Measurements from ENCODE around the gene THSD8. TPM values are rescaled to one million over a fixed set of nuclear protein-coding genes. Genes with fewer than 3 reads are reported as not detected.

The THSD8 gene
- total RNA-seq, 1 donor from 2014 or later, result not detected

DNA sequence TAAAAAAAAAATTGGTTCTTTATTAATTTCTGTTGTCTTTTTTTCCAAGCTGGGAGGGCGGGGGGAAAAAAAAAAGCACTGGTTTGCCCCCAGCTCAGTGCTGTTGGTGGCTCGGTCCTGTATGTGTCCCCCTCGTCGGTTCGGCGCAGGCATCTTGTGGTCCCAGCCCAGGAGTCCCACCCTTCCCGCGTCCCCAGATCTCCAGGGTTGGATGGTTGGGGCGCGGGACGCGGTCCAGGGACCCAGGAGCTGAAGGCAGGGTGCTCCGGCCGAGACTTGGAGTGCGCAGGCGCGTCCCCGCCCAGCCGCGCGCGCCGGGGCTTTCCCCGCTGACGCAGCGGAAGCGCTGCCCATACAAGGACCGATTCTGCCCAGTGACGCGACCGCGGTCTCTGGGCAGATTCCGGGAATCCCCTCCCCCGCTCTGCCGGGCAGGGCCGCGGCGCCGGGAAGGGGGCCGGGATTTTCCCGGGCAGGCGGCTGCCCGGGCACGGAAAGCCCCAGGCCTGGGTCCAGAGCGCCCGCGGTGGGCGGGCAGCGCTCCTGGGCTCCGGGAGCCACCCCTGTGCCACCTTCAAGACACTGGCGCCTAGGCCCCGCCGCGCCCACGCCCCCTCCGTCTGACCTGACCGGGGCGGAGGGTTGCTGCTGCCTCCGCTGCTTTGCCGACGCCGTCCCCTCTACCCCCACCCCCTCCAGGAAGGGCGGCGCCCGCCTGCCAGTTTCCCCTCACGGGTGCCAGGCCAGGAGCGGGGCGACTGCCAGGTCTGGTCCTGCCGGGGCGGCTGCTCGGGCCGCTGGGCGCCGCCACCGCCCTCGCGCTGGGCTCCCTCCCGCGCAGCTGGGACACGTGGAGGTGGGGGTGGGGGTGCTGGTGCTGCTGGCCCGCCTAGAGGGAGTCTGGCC lies 8.3 kb upstream of the THSD8 start:
- H4K20me1 ChIP-seq (ENCODE audit: low read depth), result peaks cover 10% of the 10 kb centered on the region
- no peaks in the 10 kb centered on the region for H3K9me3 ChIP-seq (ENCODE audit: low read depth)
- Mint-ChIP-seq H3K4me1 (peaks cover 34% of the 10 kb centered on the region), H3K4me3 (peak overlapping the region; percentile 88), H3K27ac (peak overlapping the region; percentile 53), H3K9me3 (no peaks in the 10 kb centered on the region), H3K36me3 (peaks cover 4% of the 10 kb centered on the region), H3K27me3 (ENCODE audit: insufficient read depth, low read depth) (peaks cover 8% of the 10 kb centered on the region)
- H3K4me2 ChIP-seq, result peak overlapping the region; percentile 84
- DNase-seq (ENCODE audit: low spot score), result peak; percentile 97
- H3F3A ChIP-seq (ENCODE audit: low read depth), result peaks cover 78% of the 10 kb centered on the region
- H3K27ac ChIP-seq, result no peak overlapping the region
- TF ChIP-seq EZH2phosphoT487 (IDR thresholded peaks at IDR 0.05) (no peak), EZH2 (IDR thresholded peaks at IDR 0.05) (no peak), CTCF (IDR thresholded peaks at IDR 0.05) (no peak)
- peak overlapping the region; percentile 61 for H3K4me3 ChIP-seq
- no peaks in the 10 kb centered on the region for H3K79me2 ChIP-seq (ENCODE audit: low read depth)
- H3K36me3 ChIP-seq, result no peaks in the 10 kb centered on the region
- peaks cover 39% of the 10 kb centered on the region for H3K27me3 ChIP-seq
- H2AFZ ChIP-seq (replicated peaks), result no peak overlapping the region
- no peak overlapping the region for H3K9ac ChIP-seq
- peaks cover 30% of the 10 kb centered on the region for H3K4me1 ChIP-seq

DNA sequence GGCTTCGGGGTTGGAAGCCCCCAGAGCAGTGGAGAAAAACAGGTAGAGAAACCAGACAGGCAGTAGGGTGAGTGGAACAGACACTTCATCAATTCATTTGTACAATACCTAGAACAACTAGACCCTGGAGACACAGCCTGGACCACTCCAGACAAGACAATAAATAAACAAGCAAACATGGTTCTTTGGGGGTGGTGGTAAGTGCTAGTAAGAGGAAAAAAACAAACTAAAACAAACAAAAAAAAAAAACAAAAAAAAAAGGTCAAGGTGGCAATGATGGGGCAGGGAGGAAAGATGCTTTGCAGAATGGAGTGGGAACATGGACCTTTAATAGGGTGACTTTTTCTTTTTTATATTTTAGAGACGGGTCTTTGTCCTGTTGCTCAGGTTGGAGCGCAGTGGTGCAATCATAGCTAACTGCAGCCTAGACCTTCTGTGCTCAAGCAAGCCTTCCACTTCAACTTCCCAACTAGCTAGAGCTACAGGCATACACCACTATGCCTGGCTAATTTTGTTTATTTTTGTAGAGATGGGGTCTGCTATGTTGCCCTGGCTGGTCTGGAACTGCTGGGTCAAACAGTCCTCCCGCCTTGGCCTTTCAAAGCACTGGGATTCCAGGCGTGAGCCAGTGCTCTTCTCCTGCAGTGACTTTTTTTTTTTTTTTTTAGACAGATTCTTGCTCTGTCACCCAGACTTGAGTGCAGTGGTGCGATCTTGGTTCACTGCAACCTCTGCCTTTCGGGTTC lies 7.5 kb upstream of the THSD8 start:
- Mint-ChIP-seq H3K9me3 (no peaks in the 10 kb centered on the region), H3K4me3 (peak overlapping the region; percentile 78), H3K27ac (peak overlapping the region; percentile 5), H3K27me3 (ENCODE audit: insufficient read depth, low read depth) (peaks cover 6% of the 10 kb centered on the region), H3K36me3 (peaks cover 4% of the 10 kb centered on the region), H3K4me1 (peaks cover 26% of the 10 kb centered on the region)
- Histone ChIP-seq H3K4me1 (peaks cover 23% of the 10 kb centered on the region), H3K4me3 (peak overlapping the region; percentile 61), H3K79me2 (ENCODE audit: low read depth) (peaks cover 2% of the 10 kb centered on the region), H3K36me3 (no peaks in the 10 kb centered on the region), H3K4me2 (peak overlapping the region; percentile 84), H3K27ac (no peak overlapping the region), H4K20me1 (ENCODE audit: low read depth) (peaks cover 10% of the 10 kb centered on the region), H3F3A (ENCODE audit: low read depth) (peaks cover 77% of the 10 kb centered on the region), H2AFZ (replicated peaks) (no peak overlapping the region), H3K9me3 (ENCODE audit: low read depth) (no peaks in the 10 kb centered on the region), H3K9ac (no peak overlapping the region), H3K27me3 (peaks cover 39% of the 10 kb centered on the region)
- TF ChIP-seq CTCF (IDR thresholded peaks at IDR 0.05), result no peak
- no peak for TF ChIP-seq EZH2phosphoT487 (IDR thresholded peaks at IDR 0.05)
- TF ChIP-seq EZH2 (IDR thresholded peaks at IDR 0.05), result no peak
- no peak for DNase-seq (ENCODE audit: low spot score)

- peaks cover 12% of the 10 kb centered on the region for H4K20me1 ChIP-seq (ENCODE audit: low read depth)
- H3K4me3 ChIP-seq, result no peak overlapping the region
- no peak overlapping the region for H3K4me2 ChIP-seq
- H3K9me3 ChIP-seq (ENCODE audit: low read depth), result no peaks in the 10 kb centered on the region
- peaks cover 6% of the 10 kb centered on the region for H3K27me3 Mint-ChIP-seq (ENCODE audit: insufficient read depth, low read depth)
- H3K36me3 ChIP-seq, result no peaks in the 10 kb centered on the region
- DNase-seq (ENCODE audit: low spot score), result no peak
- H3K79me2 ChIP-seq (ENCODE audit: low read depth), result peaks cover 8% of the 10 kb centered on the region
- H3K9me3 Mint-ChIP-seq, result no peaks in the 10 kb centered on the region
- peaks cover 79% of the 10 kb centered on the region for H3F3A ChIP-seq (ENCODE audit: low read depth)
- peaks cover 23% of the 10 kb centered on the region for H3K4me1 ChIP-seq
- H3K9ac ChIP-seq, result no peak overlapping the region
- no peak overlapping the region for H3K27ac Mint-ChIP-seq
- H3K4me1 Mint-ChIP-seq, result peaks cover 26% of the 10 kb centered on the region
- H3K27me3 ChIP-seq, result peaks cover 39% of the 10 kb centered on the region
- peak overlapping the region; percentile 78 for H3K4me3 Mint-ChIP-seq
- peaks cover 7% of the 10 kb centered on the region for H3K36me3 Mint-ChIP-seq
- H2AFZ ChIP-seq (replicated peaks), result no peak overlapping the region
- TF ChIP-seq EZH2 (IDR thresholded peaks at IDR 0.05) (no peak), CTCF (IDR thresholded peaks at IDR 0.05) (no peak), EZH2phosphoT487 (IDR thresholded peaks at IDR 0.05) (no peak)
- no peak overlapping the region for H3K27ac ChIP-seq
These were observed 6.9 kb upstream of the THSD8 start for GRCh38 chr19:12794971-12795381.
